Hepatocyte (in vitro differentiated cells): ENCODE measurements around the gene KRT3.

Experiments used
- CTCF ChIP-seq: fragments of 200-600 bp; sonication (generic); IDR thresholded peaks from 2 replicates; pipeline ENCODE4 v1.5.1; 2016; ENCODE audit warnings: antibody characterized with exemption, mild to moderate bottlenecking; ENCODE audit not compliant: poor library complexity
- EZH2 ChIP-seq: fragments of 200-600 bp; sonication (generic); IDR thresholded peaks from 2 replicates; pipeline ENCODE4 v1.6.1; 2016; ENCODE audit warnings: antibody characterized with exemption, mild to moderate bottlenecking, borderline replicate concordance
- EZH2phosphoT487 ChIP-seq: fragments of 200-600 bp; sonication (generic); IDR thresholded peaks from one replicate; pipeline ENCODE4 v1.6.1; 2018; ENCODE audit warnings: antibody characterized with exemption, mild to moderate bottlenecking, low read depth, moderate library complexity; ENCODE audit not compliant: unreplicated experiment, severe bottlenecking

DNA sequence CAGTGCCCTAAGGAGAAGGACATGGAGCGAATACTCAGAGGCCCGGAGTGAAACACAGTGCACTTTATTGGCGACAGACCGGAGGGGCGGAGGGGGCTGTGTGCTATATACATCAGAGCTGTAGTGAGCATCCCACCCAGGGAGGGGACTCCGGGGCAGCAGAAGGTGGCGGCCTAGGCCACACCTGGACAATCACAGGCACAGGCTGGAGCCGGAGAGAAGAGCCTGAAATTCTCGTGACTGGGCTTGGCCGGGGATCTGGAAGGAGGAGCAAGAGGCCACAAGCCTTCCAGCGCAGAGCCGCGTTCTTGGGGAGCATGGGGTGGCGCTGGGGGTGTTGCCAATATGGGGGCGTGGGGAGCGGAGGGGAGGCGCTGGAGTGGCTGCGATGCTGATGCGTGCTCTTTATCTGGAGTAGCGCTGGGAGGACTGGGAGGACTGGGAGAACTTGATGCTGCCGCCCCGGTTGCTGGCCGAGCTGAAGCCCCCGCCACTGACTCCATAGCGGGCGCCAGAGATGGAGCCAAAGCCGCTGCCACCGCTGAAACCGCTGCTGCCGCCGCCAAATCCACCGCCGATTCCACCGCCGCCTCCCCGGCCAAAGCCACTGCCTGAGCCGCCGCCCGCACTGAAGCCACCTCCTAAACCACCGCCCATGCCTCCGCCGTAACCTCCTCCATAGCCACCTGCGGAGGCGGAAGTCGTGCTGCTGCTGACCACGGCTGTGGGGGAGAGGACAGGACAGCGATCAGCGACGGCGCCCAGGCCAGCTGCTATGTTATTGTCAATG, 6.1 kb downstream of the KRT3 start:
- TF ChIP-seq CTCF (no peak), EZH2 (no peak), EZH2phosphoT487 (no peak)
